ENCODE measurements around the gene SERPINA5. TPM values are rescaled to one million over a fixed set of nuclear protein-coding genes. Genes with fewer than 3 reads are reported as not detected.

SERPINA5 gene
- total and polyA plus RNA-seq, 2 of the 8 experiments (the other 6 are each of a cell fraction or from before 2014, with no cell fraction given): 1.8 to 1.9 TPM

DNA sequence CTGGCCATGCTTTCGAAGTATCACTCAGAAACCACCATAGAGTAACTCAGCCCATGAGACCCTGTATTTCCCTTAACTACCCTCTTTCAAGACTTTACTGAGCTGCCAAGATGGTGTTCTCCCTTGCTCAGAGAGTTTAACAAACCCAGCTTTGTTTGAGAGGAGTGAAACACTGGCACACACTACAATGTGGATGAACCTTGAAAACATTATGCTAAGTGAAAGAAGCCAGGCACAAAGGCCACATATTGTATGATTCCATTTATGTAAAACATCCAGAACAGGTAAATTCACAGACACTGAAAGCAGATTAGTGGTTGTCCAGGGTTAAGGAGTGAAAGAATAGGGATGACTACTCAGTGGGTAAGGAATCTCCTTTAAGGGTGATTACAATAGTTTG is 49.8 kb downstream of the SERPINA5 start:
- Histone ChIP-seq H3K23ac (ENCODE audit: insufficient read length) (no peak overlapping the region), H2BK20ac (ENCODE audit: low read length) (no peak overlapping the region), H3K4ac (replicated peaks; ENCODE audit: insufficient read length, low read depth, low read length) (no peak overlapping the region), H3K27me3 (replicated peaks in 1 of 4; ENCODE audit: control insufficient read depth in 3 of 4, extremely low read depth in 1 of 4, insufficient read depth in 3 of 4, low read length in 3 of 4) (no peaks in the 10 kb centered on the region), H4K20me1 (replicated peaks in 1 of 2; ENCODE audit: control insufficient read depth in 1 of 2, insufficient read depth in 2 of 2, low read length in 2 of 2) (no peaks in the 10 kb centered on the region), H3K4me2 (ENCODE audit: insufficient read depth in 1 of 2, low read depth in 2 of 2, low read length in 2 of 2) (no peak overlapping the region), H3K79me1 (ENCODE audit: low read depth, low read length) (no peaks in the 10 kb centered on the region), H4K5ac (ENCODE audit: insufficient read length, low read depth, low read length) (no peak overlapping the region), H4K91ac (replicated peaks; ENCODE audit: insufficient read length, low read length) (no peak overlapping the region), H3K23me2 (ENCODE audit: low read depth, low read length) (no peaks in the 10 kb centered on the region), H2BK120ac (replicated peaks; ENCODE audit: low read depth, low read length) (no peak overlapping the region), H4K8ac (ENCODE audit: extremely low read depth, insufficient read depth, low read length) (no peak overlapping the region), H2BK5ac (ENCODE audit: low read depth, low read length) (no peak overlapping the region), H2BK15ac (ENCODE audit: low read length) (no peak overlapping the region), H3K9ac (replicated peaks in 1 of 4; ENCODE audit: extremely low read depth in 1 of 4, low read depth in 3 of 4, low read length in 3 of 4) (no peak overlapping the region), H3K79me2 (ENCODE audit: control insufficient read depth in 1 of 2, insufficient read depth in 2 of 2, low read length in 2 of 2) (no peaks in the 10 kb centered on the region), H2AK5ac (ENCODE audit: low read depth, low read length) (no peak overlapping the region), H3K18ac (ENCODE audit: extremely low read depth, low read length) (no peak overlapping the region), H3K4me3 (ENCODE audit: extremely low read depth in 1 of 4, insufficient read depth in 2 of 4, low read depth in 3 of 4, low read length in 4 of 4) (no peak overlapping the region), H2BK12ac (ENCODE audit: low read depth, low read length) (no peak overlapping the region), H3K4me1 (replicated peaks in 1 of 4; ENCODE audit: control insufficient read depth in 3 of 4, insufficient read depth in 4 of 4, low read length in 3 of 4) (no peaks in the 10 kb centered on the region), H3K36me3 (ENCODE audit: control insufficient read depth in 2 of 4, insufficient read depth in 4 of 4, low read length in 3 of 4) (no peaks in the 10 kb centered on the region), H3K9me3 (ENCODE audit: insufficient read depth in 2 of 2, low read depth in 1 of 2, low read length in 1 of 2) (no peaks in the 10 kb centered on the region), H3K27ac (ENCODE audit: low read depth, low read length) (no peak overlapping the region), H3K14ac (ENCODE audit: insufficient read length) (no peak overlapping the region), H3K56ac (replicated peaks; ENCODE audit: insufficient read length, low read depth, low read length) (no peak overlapping the region), H2AFZ (ENCODE audit: low read length) (no peak overlapping the region)
- ChIA-PET CTCF (ENCODE audit: partially characterized antibody) (interaction anchor here (0.6 kb wide), 1 partner anchor 39 kb away, joined by 3 read pairs; no protein-coding TSS in a partner anchor), POLR2A (ENCODE audit: partially characterized antibody) (no interaction called here)
- TF ChIP-seq JUN (IDR thresholded peaks at IDR 0.05; ENCODE audit: low read depth, low read length) (no peak), SP4 (IDR thresholded peaks at IDR 0.05; ENCODE audit: low read length) (no peak), RFX5 (IDR thresholded peaks at IDR 0.05; ENCODE audit: borderline replicate concordance, low read depth, low read length) (no peak), SP2 (IDR thresholded peaks at IDR 0.05; ENCODE audit: low read length) (no peak), CREB1 (IDR thresholded peaks at IDR 0.05) (no peak), KDM4A (IDR thresholded peaks at IDR 0.05; ENCODE audit: low read depth, low read length, severe bottlenecking) (no peak), RBBP5 (IDR thresholded peaks at IDR 0.05; ENCODE audit: borderline replicate concordance, low read depth, low read length) (no peak), KDM5A (IDR thresholded peaks at IDR 0.05; ENCODE audit: low read length) (no peak)
- WGBS, 2 experiments (ENCODE audit: extremely low coverage in 1 of 2, insufficient coverage in 1 of 2, insufficient read length in 1 of 2, insufficient replicate concordance in 2 of 2, low coverage in 1 of 2, low lambda C conversion rate in 2 of 2, missing lambda C conversion rate in 1 of 2): 87% methylated on average over 1 of the region's 1 CpG; no CpG with 5 or more reads in 1 of the 2 experiments
- DNase-seq (ENCODE audit: low read depth in 1 of 2, low spot score in 2 of 2) (no peak), FAIRE-seq (no peak)

Data from H1 (cell line).